H1 (cell line): Measurements from ENCODE around the gene CYSLTR1. TPM values are rescaled to one million over a fixed set of nuclear protein-coding genes. Genes with fewer than 3 reads are reported as not detected.

Experiments
- CTCF ChIA-PET: fragments of 300-600 bp; sonication (Branson Sonifier 250); formaldehyde crosslinking; loops from one replicate; lab custom pipeline; 2021; ENCODE audit not compliant: partially characterized antibody; lab: Charles Lee
- POLR2A ChIA-PET: fragments of 300-600 bp; sonication (Branson Sonifier 250); formaldehyde crosslinking; loops from one replicate; lab custom pipeline; 2021; ENCODE audit warnings: inconsistent platforms; ENCODE audit not compliant: partially characterized antibody; lab: Charles Lee
- DNase-seq, 2 experiments: peaks; one replicate each; pipeline versions ENCODE4 v3.0.0 to v3.0.0-alpha.2; 2010 to 2022; ENCODE audit warnings: low spot score in 2 of 2, low read depth in 1 of 2, mixed read lengths in 1 of 2
- FAIRE-seq: peaks from 2 replicates; lab custom pipeline; 2011; peaks lifted over from hg19 to GRCh38; lab: Jason Lieb, UNC
- H2AFZ ChIP-seq: 2 replicates; pipeline ENCODE4 v1.8.1; 2012; ENCODE audit warnings: low read length, inconsistent platforms
- H2AK5ac ChIP-seq: 2 replicates; pipeline ENCODE4 v1.6.1; 2013; ENCODE audit warnings: low read depth, low read length
- H2BK120ac ChIP-seq: replicated peaks from 2 replicates; pipeline ENCODE3; 2013; ENCODE audit warnings: low read depth, low read length, inconsistent platforms
- H2BK12ac ChIP-seq: 2 replicates; pipeline ENCODE4 v1.6.1; 2013; ENCODE audit warnings: low read depth, low read length
- H2BK15ac ChIP-seq: 2 replicates; pipeline ENCODE4 v1.6.1; 2013; ENCODE audit warnings: low read length
- H2BK20ac ChIP-seq: 2 replicates; pipeline ENCODE4 v1.6.1; 2013; ENCODE audit warnings: low read length
- H2BK5ac ChIP-seq: 2 replicates; pipeline ENCODE4 v1.6.1; 2013; ENCODE audit warnings: low read depth, low read length
- H3K14ac ChIP-seq: 2 replicates; pipeline ENCODE4 v1.6.1; 2013; ENCODE audit warnings: inconsistent platforms; ENCODE audit not compliant: insufficient read length
- H3K18ac ChIP-seq: 2 replicates; pipeline ENCODE4 v1.6.1; 2013; ENCODE audit warnings: low read length; ENCODE audit errors: extremely low read depth
- H3K23ac ChIP-seq: 2 replicates; pipeline ENCODE4 v1.6.1; 2013; ENCODE audit warnings: inconsistent platforms; ENCODE audit not compliant: insufficient read length
- H3K23me2 ChIP-seq: 2 replicates; pipeline ENCODE4 v1.6.1; 2013; ENCODE audit warnings: low read depth, low read length
- H3K27ac ChIP-seq: 2 replicates; pipeline ENCODE4 v1.6.1; 2011; ENCODE audit warnings: low read depth, low read length, inconsistent platforms
- H3K27me3 ChIP-seq, 4 experiments: replicated peaks in 1 of 4; 1 replicate in 1 of 4; 2 replicates in 3 of 4; pipeline versions ENCODE4 v1.6.1 to v1.8.1; 2011 to 2013; ENCODE audit warnings: low read length in 3 of 4, mild to moderate bottlenecking in 3 of 4, inconsistent platforms in 2 of 4, mixed read lengths in 2 of 4, moderate library complexity in 1 of 4; ENCODE audit not compliant: control insufficient read depth in 3 of 4, insufficient read depth in 3 of 4; ENCODE audit errors: extremely low read depth in 1 of 4
- H3K36me3 ChIP-seq, 4 experiments: 2 replicates each; pipeline versions ENCODE4 v1.6.1 to v1.8.1; 2011 to 2013; ENCODE audit warnings: mild to moderate bottlenecking in 4 of 4, low read length in 3 of 4, moderate library complexity in 2 of 4, control low read depth in 1 of 4, inconsistent platforms in 1 of 4; ENCODE audit not compliant: insufficient read depth in 4 of 4, control insufficient read depth in 2 of 4
- H3K4ac ChIP-seq: replicated peaks from 2 replicates; pipeline ENCODE3; 2013; ENCODE audit warnings: low read length, low read depth, mixed read lengths, inconsistent platforms; ENCODE audit not compliant: insufficient read length
- H3K4me1 ChIP-seq, 4 experiments: replicated peaks in 1 of 4; 1 replicate in 1 of 4; 2 replicates in 3 of 4; pipeline versions ENCODE4 v1.6.1 to v1.8.1; 2011 to 2013; ENCODE audit warnings: low read length in 3 of 4, inconsistent platforms in 2 of 4, mixed read lengths in 1 of 4; ENCODE audit not compliant: insufficient read depth in 4 of 4, control insufficient read depth in 3 of 4
- H3K4me2 ChIP-seq, 2 experiments: 2 replicates each; pipeline versions ENCODE4 v1.6.1 to v1.8.1; 2011 to 2013; ENCODE audit warnings: low read depth in 2 of 2, low read length in 2 of 2, control low read depth in 1 of 2, inconsistent platforms in 1 of 2, mild to moderate bottlenecking in 1 of 2; ENCODE audit not compliant: insufficient read depth in 1 of 2
- H3K4me3 ChIP-seq, 4 experiments: fragments of 200-600, 300-600 bp in 1 of 4; sonication (generic), shearing (Covaris generic), sonication (Bioruptor Twin) in 1 of 4; 2 replicates each; pipeline versions ENCODE4 v1.5.1 to v1.8.1; 2011 to 2016; ENCODE audit warnings: low read length in 4 of 4, low read depth in 3 of 4, control low read depth in 2 of 4, inconsistent platforms in 2 of 4, mild to moderate bottlenecking in 2 of 4, mixed read lengths in 1 of 4, moderate library complexity in 1 of 4; ENCODE audit not compliant: insufficient read depth in 2 of 4; ENCODE audit errors: extremely low read depth in 1 of 4
- H3K56ac ChIP-seq: replicated peaks from 2 replicates; pipeline ENCODE3; 2013; ENCODE audit warnings: low read depth, mild to moderate bottlenecking, mixed read lengths, low read length, inconsistent platforms; ENCODE audit not compliant: insufficient read length
- H3K79me1 ChIP-seq: 2 replicates; pipeline ENCODE4 v1.6.1; 2013; ENCODE audit warnings: low read depth, low read length, control low read depth
- H3K79me2 ChIP-seq, 2 experiments: 2 replicates each; pipeline versions ENCODE4 v1.6.1 to v1.8.1; 2012 to 2013; ENCODE audit warnings: low read length in 2 of 2, mild to moderate bottlenecking in 2 of 2, inconsistent platforms in 1 of 2; ENCODE audit not compliant: insufficient read depth in 2 of 2, control insufficient read depth in 1 of 2
- H3K9ac ChIP-seq, 4 experiments: replicated peaks in 1 of 4; 1 replicate in 1 of 4; 2 replicates in 3 of 4; pipeline versions ENCODE4 v1.6.1 to v1.8.1; 2011 to 2013; ENCODE audit warnings: low read depth in 3 of 4, low read length in 3 of 4, control low read depth in 2 of 4, mild to moderate bottlenecking in 2 of 4, moderate library complexity in 2 of 4, inconsistent platforms in 1 of 4; ENCODE audit errors: extremely low read depth in 1 of 4
- H3K9me3 ChIP-seq, 2 experiments: 2 replicates each; pipeline versions ENCODE4 v1.6.1 to v1.8.1; 2012 to 2013; ENCODE audit warnings: mild to moderate bottlenecking in 2 of 2, moderate library complexity in 2 of 2, control low read depth in 1 of 2, inconsistent platforms in 1 of 2, low read depth in 1 of 2, low read length in 1 of 2, mixed read lengths in 1 of 2; ENCODE audit not compliant: insufficient read depth in 2 of 2
- H4K20me1 ChIP-seq, 2 experiments: replicated peaks in 1 of 2; 2 replicates each; pipeline versions ENCODE3 to v1.8.1; 2011 to 2013; ENCODE audit warnings: inconsistent platforms in 2 of 2, low read length in 2 of 2, mild to moderate bottlenecking in 1 of 2; ENCODE audit not compliant: insufficient read depth in 2 of 2, control insufficient read depth in 1 of 2
- H4K5ac ChIP-seq: 2 replicates; pipeline ENCODE4 v1.6.1; 2013; ENCODE audit warnings: low read length, low read depth, mixed read lengths, inconsistent platforms; ENCODE audit not compliant: insufficient read length
- H4K8ac ChIP-seq: 2 replicates; pipeline ENCODE4 v1.8.0; 2013; ENCODE audit warnings: mild to moderate bottlenecking, moderate library complexity, low read length, inconsistent platforms; ENCODE audit not compliant: insufficient read depth; ENCODE audit errors: extremely low read depth
- H4K91ac ChIP-seq: replicated peaks from 2 replicates; pipeline ENCODE3; 2013; ENCODE audit warnings: low read length, mixed read lengths, inconsistent platforms; ENCODE audit not compliant: insufficient read length
- CEBPB ChIP-seq: IDR thresholded peaks from 2 replicates; pipeline ENCODE4 v1.6.1; 2012; ENCODE audit warnings: low read depth, low read length
- CREB1 ChIP-seq: IDR thresholded peaks from 2 replicates; pipeline ENCODE4 v1.6.1; 2012; ENCODE audit warnings: inconsistent platforms
- EGR1 ChIP-seq: IDR thresholded peaks from 2 replicates; pipeline ENCODE4 v1.6.1; 2011; ENCODE audit warnings: low read depth, low read length, borderline replicate concordance
- HDAC2 ChIP-seq, 2 experiments: fragments of 300-600 bp in 1 of 2; sonication (generic) in 1 of 2; IDR thresholded peaks; 2 replicates each; pipeline ENCODE4 v1.6.1; 2011 to 2012; ENCODE audit warnings: low read depth in 2 of 2, low read length in 2 of 2, mild to moderate bottlenecking in 2 of 2, moderate library complexity in 2 of 2, borderline replicate concordance in 1 of 2, inconsistent platforms in 1 of 2
- JUND ChIP-seq: IDR thresholded peaks from 2 replicates; pipeline ENCODE4 v1.6.1; 2011; ENCODE audit warnings: mild to moderate bottlenecking, improper control_type of control experiment, low read length
- MAX ChIP-seq: IDR thresholded peaks from 2 replicates; pipeline ENCODE4 v1.6.1; 2012; ENCODE audit warnings: inconsistent platforms
- RNF2 ChIP-seq: fragments of 200-900, 300-1000 bp; sonication (generic); IDR thresholded peaks from 2 replicates; pipeline ENCODE4 v1.7.1; 2016; ENCODE audit warnings: borderline replicate concordance, low read depth, mild to moderate bottlenecking, antibody characterized with exemption, low read length; ENCODE audit not compliant: poor library complexity, severe bottlenecking; ENCODE audit errors: missing control alignments
- SIN3A ChIP-seq, 2 experiments: IDR thresholded peaks in 1 of 2; conservative IDR thresholded peaks in 1 of 2; 2 replicates each; pipeline ENCODE4 v1.6.1; 2011 to 2012; ENCODE audit warnings: low read length in 2 of 2, improper control_type of control experiment in 1 of 2, low read depth in 1 of 2, mild to moderate bottlenecking in 1 of 2
- SIRT6 ChIP-seq: IDR thresholded peaks from one replicate; pipeline ENCODE4 v1.7.1; 2012; ENCODE audit warnings: low read length, inconsistent platforms
- TAF1 ChIP-seq: IDR thresholded peaks from 2 replicates; pipeline ENCODE4 v1.6.1; 2011; ENCODE audit warnings: mild to moderate bottlenecking, low read depth, low read length
- YY1 ChIP-seq: IDR thresholded peaks from 2 replicates; pipeline ENCODE4 v1.6.1; 2011; ENCODE audit warnings: low read depth, mild to moderate bottlenecking, low read length
- polyA plus RNA-seq, 7 experiments: library from polyadenylated mRNA; depleted of rRNA in 3 of 7; stranded (reverse) in 5 of 7; unstranded in 2 of 7; fragments of >200 nt in 5 of 7; fragments of 200-250 nt in 2 of 7; gene quantifications; 1 replicate in 5 of 7; 2 replicates in 1 of 7; 4 replicates in 1 of 7; pipeline versions ENCODE4 v1.2.1 to v1.2.3, GENCODE V29; 2011 to 2013; ENCODE audit warnings: missing spikeins in 2 of 7, mixed read lengths in 2 of 7
- total RNA-seq: library from RNA; stranded (reverse); fragmentation: NEBNext Ultra II Directional; extraction: Animal tissue kit (Norgen Biotek cat#: 25700); gene quantifications from 2 replicates; pipeline ENCODE4 v1.2.1, GENCODE V29; 2021

The CYSLTR1 gene
- total and polyA plus RNA-seq, 2 of the 8 experiments (the other 6 are each of a cell fraction or from before 2014, with no cell fraction given) = 0.09 TPM

DNA sequence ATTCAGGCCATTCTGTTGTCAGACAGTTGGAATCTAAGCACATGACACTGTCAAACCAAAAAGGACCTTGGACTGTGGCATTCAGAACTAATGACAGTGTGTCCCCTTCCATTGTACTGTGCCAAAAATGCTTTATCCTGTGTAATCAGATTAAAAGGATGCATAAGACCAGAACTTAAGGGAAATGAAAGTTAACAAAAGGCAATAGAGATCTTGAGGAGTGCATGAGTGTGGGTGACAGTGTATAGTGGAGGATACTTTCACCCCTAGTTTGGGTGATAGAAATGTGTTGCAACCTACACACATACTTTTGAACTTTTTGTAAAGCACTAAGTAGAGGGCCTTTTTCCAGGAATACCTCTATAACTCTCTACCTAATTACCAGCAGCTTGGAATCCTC, 4.5 kb downstream of the CYSLTR1 start:
- no peak for DNase-seq
- no peak overlapping the region for H2BK15ac ChIP-seq
- H3K36me3 ChIP-seq = no peaks in the 10 kb centered on the region
- H4K8ac ChIP-seq = no peak overlapping the region
- TF ChIP-seq YY1 = no peak
- no peak for TF ChIP-seq SIN3A (conservative IDR thresholded peaks at IDR 0.05 in 1 of 2, IDR thresholded peaks at IDR 0.05 in 1 of 2; ENCODE audit: low read depth in 1 of 2, low read length in 2 of 2)
- TF ChIP-seq MAX = no peak
- no peak for TF ChIP-seq HDAC2 (IDR thresholded peaks at IDR 0.05; ENCODE audit: borderline replicate concordance in 1 of 2, low read depth in 2 of 2, low read length in 2 of 2)
- no peak for TF ChIP-seq RNF2
- TF ChIP-seq EGR1 = no peak
- TF ChIP-seq TAF1 = no peak
- TF ChIP-seq CREB1 = no peak
- TF ChIP-seq SIRT6 = no peak
- TF ChIP-seq CEBPB = no peak
- no peak for TF ChIP-seq JUND
- TF ChIP-seq, all 59 proteins: peak for 0
- H3K79me1 ChIP-seq = no peaks in the 10 kb centered on the region
- H3K14ac ChIP-seq = no peak overlapping the region
- H2BK5ac ChIP-seq = no peak overlapping the region
- H3K23me2 ChIP-seq = peaks cover 2% of the 10 kb centered on the region; the same call in 1 of the 2 replicates
- no peak overlapping the region for H2BK20ac ChIP-seq
- H3K9ac ChIP-seq = no peak overlapping the region
- H3K4me2 ChIP-seq = no peak overlapping the region
- no peak overlapping the region for H4K91ac ChIP-seq
- no peak overlapping the region for H3K23ac ChIP-seq
- H3K9me3 ChIP-seq = no peaks in the 10 kb centered on the region
- no peak overlapping the region for H2BK120ac ChIP-seq
- ChIA-PET POLR2A (no interaction called here), CTCF (no interaction called here)
- H3K56ac ChIP-seq = no peak overlapping the region
- H4K20me1 ChIP-seq = no peaks in the 10 kb centered on the region
- no peak overlapping the region for H3K4ac ChIP-seq
- no peaks in the 10 kb centered on the region for H3K27me3 ChIP-seq
- no peak overlapping the region for H3K27ac ChIP-seq
- FAIRE-seq = no peak
- no peaks in the 10 kb centered on the region for H3K79me2 ChIP-seq
- no peak overlapping the region for H2BK12ac ChIP-seq
- peaks cover 0 to 3% (median 1%) of the 10 kb centered on the region in 4 experiments; a peak in 2 of 7 replicates for H3K4me1 ChIP-seq
- H3K18ac ChIP-seq = no peak overlapping the region
- no peak overlapping the region for H2AK5ac ChIP-seq
- H3K4me3 ChIP-seq = no peak overlapping the region
- H2AFZ ChIP-seq = no peak overlapping the region
- no peak overlapping the region for H4K5ac ChIP-seq
